GM21529 (cell line): Measurements from ENCODE around the gene ZFPM1.
"Not testable (repeated sequence)": the region's sequence is repeated elsewhere in the genome, so short reads cannot be mapped to it uniquely, and the experiment has no call there.

Experiments used
- ATAC-seq: cut with Tn5 transposase; IDR thresholded peaks from one replicate; pipeline ENCODE4 v1.9.1; 2021; ENCODE audit not compliant: unreplicated experiment

Gene ZFPM1

GRCh38 chr16:88478889-88479792 lies 26.1 kb downstream of the ZFPM1 start:
- no peak for ATAC-seq

- ATAC-seq, result peak; percentile 63
These were observed 27.0 kb downstream of the ZFPM1 start for GRCh38 chr16:88479793-88480760.

GRCh38 chr16:88480829-88481228 lies 27.7 kb downstream of the ZFPM1 start:
- no peak for ATAC-seq

GRCh38 chr16:88481851-88482250 lies 28.8 kb downstream of the ZFPM1 start:
- no peak for ATAC-seq

- ATAC-seq, result no peak
These were observed 29.7 kb downstream of the ZFPM1 start for GRCh38 chr16:88482630-88483391.

GRCh38 chr16:88483392-88483641 lies 30.2 kb downstream of the ZFPM1 start:
- ATAC-seq, result no peak

GRCh38 chr16:88484505-88485365 lies 31.7 kb downstream of the ZFPM1 start:
- ATAC-seq, result no peak

- ATAC-seq, result not testable (repeated sequence)
These were observed 32.3 kb downstream of the ZFPM1 start for GRCh38 chr16:88485366-88485741.

GRCh38 chr16:88486398-88487123 lies 33.5 kb downstream of the ZFPM1 start:
- ATAC-seq, result no peak

GRCh38 chr16:88487124-88487432 lies 34.0 kb downstream of the ZFPM1 start:
- no peak for ATAC-seq

- ATAC-seq, result no peak
These were observed 35.1 kb downstream of the ZFPM1 start for GRCh38 chr16:88487920-88488851.

- no peak for ATAC-seq
These were observed 36.2 kb downstream of the ZFPM1 start for GRCh38 chr16:88489163-88489741.

GRCh38 chr16:88491001-88491559 lies 38.0 kb downstream of the ZFPM1 start:
- ATAC-seq, result no peak

GRCh38 chr16:88491560-88492310 lies 38.7 kb downstream of the ZFPM1 start:
- no peak for ATAC-seq

GRCh38 chr16:88493879-88494278 lies 40.8 kb downstream of the ZFPM1 start:
- ATAC-seq, result no peak

GRCh38 chr16:88494335-88495154 lies 41.5 kb downstream of the ZFPM1 start:
- no peak for ATAC-seq
